ENCODE measurements around the gene KCNN4.

Gene KCNN4

GRCh38 chr19:43718627-43719377, 62.0 kb downstream of the KCNN4 start:
- TF ChIP-seq CTCF (IDR thresholded peaks at IDR 0.05; ENCODE audit: low read depth, low read length) (no peak), EZH2phosphoT487 (IDR thresholded peaks at IDR 0.05; ENCODE audit: low read depth) (no peak)
- Histone ChIP-seq H3K79me2 (ENCODE audit: low read length) (no peaks in the 10 kb centered on the region), H3K36me3 (replicated peaks; ENCODE audit: low read depth, low read length) (no peaks in the 10 kb centered on the region), H2AFZ (ENCODE audit: low read depth, low read length) (no peak overlapping the region), H3K27me3 (ENCODE audit: low read depth, low read length) (no peaks in the 10 kb centered on the region), H3K4me2 (ENCODE audit: low read length) (no peak overlapping the region), H3K27ac (ENCODE audit: low read length) (no peak overlapping the region), H3K9me3 (ENCODE audit: insufficient read depth, low read length) (no peaks in the 10 kb centered on the region), H3K4me3 (ENCODE audit: low read length) (no peak overlapping the region), H3K9ac (ENCODE audit: low read length) (no peak overlapping the region), H4K20me1 (ENCODE audit: insufficient read depth, low read length) (no peaks in the 10 kb centered on the region), H3K4me1 (ENCODE audit: low read length) (no peaks in the 10 kb centered on the region)
